Fibroblast of lung (primary cell): ENCODE data around the gene RPS14.

Source experiments
- EZH2 ChIP-seq: IDR thresholded peaks from 2 replicates; pipeline ENCODE4 v1.5.1; 2012; ENCODE audit warnings: low read length, control low read depth, mild to moderate bottlenecking; ENCODE audit errors: missing control alignments
- TF ChIP-seq, protein P1 (sequence below), 2 donors: IDR thresholded peaks in 1 of 2; conservative IDR thresholded peaks in 1 of 2; 1 replicate in 1 of 2; 2 replicates in 1 of 2; pipeline ENCODE4 v1.5.1; 2011 to 2012; ENCODE audit warnings: low read length in 2 of 2, control low read depth in 1 of 2, inconsistent platforms in 1 of 2, low read depth in 1 of 2, mild to moderate bottlenecking in 1 of 2

DNA sequence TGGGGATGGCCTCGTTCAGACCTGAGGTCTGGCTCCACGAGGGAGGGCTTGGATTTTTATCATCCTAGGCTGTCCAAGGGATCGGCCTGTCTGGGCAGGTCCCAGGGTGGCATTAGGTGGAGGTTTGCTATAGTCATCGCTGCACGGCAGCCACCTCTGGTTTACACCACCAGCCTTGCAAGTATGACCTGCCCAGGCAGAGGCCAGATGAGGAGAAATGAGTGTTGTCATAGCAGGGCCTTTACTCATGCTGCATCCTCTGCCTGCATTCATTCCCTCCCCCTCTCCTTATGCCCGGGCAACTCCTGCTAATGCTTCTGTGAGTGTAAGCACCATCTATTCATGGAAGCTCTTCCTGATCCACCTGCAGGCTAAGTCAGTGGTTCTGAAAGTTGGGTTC lies 43.1 kb upstream of the RPS14 start:
- TF ChIP-seq, protein P1, sequence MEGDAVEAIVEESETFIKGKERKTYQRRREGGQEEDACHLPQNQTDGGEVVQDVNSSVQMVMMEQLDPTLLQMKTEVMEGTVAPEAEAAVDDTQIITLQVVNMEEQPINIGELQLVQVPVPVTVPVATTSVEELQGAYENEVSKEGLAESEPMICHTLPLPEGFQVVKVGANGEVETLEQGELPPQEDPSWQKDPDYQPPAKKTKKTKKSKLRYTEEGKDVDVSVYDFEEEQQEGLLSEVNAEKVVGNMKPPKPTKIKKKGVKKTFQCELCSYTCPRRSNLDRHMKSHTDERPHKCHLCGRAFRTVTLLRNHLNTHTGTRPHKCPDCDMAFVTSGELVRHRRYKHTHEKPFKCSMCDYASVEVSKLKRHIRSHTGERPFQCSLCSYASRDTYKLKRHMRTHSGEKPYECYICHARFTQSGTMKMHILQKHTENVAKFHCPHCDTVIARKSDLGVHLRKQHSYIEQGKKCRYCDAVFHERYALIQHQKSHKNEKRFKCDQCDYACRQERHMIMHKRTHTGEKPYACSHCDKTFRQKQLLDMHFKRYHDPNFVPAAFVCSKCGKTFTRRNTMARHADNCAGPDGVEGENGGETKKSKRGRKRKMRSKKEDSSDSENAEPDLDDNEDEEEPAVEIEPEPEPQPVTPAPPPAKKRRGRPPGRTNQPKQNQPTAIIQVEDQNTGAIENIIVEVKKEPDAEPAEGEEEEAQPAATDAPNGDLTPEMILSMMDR (conservative IDR thresholded peaks at IDR 0.05 in 1 of 2, IDR thresholded peaks at IDR 0.05 in 1 of 2; ENCODE audit: low read depth in 1 of 2, low read length in 2 of 2): no peak
- no peak for TF ChIP-seq EZH2
